Measurements from ENCODE around the gene PTPRF.

DNA sequence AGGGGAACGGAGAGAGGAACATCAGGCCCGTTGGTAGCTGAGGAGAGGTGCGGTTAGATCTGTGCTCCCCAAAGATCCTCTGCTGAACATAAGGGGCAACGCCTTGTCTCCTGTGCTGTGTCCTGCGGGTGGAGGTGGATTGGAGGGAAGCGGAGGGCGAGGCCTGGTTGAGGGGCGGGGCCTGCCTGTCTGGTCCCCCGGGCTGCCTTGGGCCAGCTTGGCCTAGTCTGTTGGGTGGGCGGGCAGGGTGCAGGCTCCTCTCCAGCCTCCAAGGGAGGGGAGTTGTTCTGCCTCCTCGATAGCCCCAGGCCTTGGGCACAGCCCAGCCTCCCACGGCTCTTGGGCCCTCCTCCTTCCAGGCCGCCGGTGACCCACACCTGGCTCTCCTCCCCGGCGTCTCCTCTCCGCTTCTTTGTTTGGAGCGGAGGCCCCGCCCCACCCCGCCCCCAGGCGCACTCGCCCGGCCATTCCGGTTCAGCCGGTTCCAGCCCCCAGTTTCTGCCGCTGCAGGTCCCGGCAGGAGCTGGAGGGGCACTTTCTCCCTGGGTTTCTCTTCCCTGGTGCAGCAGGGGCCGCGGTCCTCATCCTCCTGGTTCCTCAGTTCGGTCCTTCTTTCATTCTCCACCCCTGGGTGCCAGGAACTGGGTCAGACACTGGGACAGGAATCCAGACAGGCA is 19.4 kb downstream of the PTPRF start:
- TF ChIP-seq, protein P1, sequence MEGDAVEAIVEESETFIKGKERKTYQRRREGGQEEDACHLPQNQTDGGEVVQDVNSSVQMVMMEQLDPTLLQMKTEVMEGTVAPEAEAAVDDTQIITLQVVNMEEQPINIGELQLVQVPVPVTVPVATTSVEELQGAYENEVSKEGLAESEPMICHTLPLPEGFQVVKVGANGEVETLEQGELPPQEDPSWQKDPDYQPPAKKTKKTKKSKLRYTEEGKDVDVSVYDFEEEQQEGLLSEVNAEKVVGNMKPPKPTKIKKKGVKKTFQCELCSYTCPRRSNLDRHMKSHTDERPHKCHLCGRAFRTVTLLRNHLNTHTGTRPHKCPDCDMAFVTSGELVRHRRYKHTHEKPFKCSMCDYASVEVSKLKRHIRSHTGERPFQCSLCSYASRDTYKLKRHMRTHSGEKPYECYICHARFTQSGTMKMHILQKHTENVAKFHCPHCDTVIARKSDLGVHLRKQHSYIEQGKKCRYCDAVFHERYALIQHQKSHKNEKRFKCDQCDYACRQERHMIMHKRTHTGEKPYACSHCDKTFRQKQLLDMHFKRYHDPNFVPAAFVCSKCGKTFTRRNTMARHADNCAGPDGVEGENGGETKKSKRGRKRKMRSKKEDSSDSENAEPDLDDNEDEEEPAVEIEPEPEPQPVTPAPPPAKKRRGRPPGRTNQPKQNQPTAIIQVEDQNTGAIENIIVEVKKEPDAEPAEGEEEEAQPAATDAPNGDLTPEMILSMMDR (IDR thresholded peaks at IDR 0.05; ENCODE audit: low read depth, low read length, missing input control): no peak
- TF ChIP-seq MAX (IDR thresholded peaks at IDR 0.05) (no peak), SP1 (IDR thresholded peaks at IDR 0.05) (peak; percentile 67), TAF1 (conservative IDR thresholded peaks at IDR 0.05) (no peak), YY1 (IDR thresholded peaks at IDR 0.05) (peak; percentile 56), HNF4G (IDR thresholded peaks at IDR 0.05) (no peak), ZBTB33 (IDR thresholded peaks at IDR 0.05) (peak; percentile 48), GABPA (IDR thresholded peaks at IDR 0.05 in 1 of 2, conservative IDR thresholded peaks at IDR 0.05 in 1 of 2) (no peak), ATF3 (IDR thresholded peaks at IDR 0.05) (no peak), RAD21 (IDR thresholded peaks at IDR 0.05) (peak in 1 of 2 donors; percentile 8), FOXA2 (IDR thresholded peaks at IDR 0.05) (no peak), EGR1 (IDR thresholded peaks at IDR 0.05; ENCODE audit: low read depth in 2 of 2) (no peak), FOXA1 (IDR thresholded peaks at IDR 0.05) (peak; percentile 9)
- TF ChIP-seq, protein P2, sequence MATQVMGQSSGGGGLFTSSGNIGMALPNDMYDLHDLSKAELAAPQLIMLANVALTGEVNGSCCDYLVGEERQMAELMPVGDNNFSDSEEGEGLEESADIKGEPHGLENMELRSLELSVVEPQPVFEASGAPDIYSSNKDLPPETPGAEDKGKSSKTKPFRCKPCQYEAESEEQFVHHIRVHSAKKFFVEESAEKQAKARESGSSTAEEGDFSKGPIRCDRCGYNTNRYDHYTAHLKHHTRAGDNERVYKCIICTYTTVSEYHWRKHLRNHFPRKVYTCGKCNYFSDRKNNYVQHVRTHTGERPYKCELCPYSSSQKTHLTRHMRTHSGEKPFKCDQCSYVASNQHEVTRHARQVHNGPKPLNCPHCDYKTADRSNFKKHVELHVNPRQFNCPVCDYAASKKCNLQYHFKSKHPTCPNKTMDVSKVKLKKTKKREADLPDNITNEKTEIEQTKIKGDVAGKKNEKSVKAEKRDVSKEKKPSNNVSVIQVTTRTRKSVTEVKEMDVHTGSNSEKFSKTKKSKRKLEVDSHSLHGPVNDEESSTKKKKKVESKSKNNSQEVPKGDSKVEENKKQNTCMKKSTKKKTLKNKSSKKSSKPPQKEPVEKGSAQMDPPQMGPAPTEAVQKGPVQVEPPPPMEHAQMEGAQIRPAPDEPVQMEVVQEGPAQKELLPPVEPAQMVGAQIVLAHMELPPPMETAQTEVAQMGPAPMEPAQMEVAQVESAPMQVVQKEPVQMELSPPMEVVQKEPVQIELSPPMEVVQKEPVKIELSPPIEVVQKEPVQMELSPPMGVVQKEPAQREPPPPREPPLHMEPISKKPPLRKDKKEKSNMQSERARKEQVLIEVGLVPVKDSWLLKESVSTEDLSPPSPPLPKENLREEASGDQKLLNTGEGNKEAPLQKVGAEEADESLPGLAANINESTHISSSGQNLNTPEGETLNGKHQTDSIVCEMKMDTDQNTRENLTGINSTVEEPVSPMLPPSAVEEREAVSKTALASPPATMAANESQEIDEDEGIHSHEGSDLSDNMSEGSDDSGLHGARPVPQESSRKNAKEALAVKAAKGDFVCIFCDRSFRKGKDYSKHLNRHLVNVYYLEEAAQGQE (IDR thresholded peaks at IDR 0.05): peak; percentile 42
